ENCODE data around the gene FUBP1.

GRCh38 chr1:77991638-77992037 is 12.8 kb upstream of the FUBP1 start:
- TF ChIP-seq, protein P1, sequence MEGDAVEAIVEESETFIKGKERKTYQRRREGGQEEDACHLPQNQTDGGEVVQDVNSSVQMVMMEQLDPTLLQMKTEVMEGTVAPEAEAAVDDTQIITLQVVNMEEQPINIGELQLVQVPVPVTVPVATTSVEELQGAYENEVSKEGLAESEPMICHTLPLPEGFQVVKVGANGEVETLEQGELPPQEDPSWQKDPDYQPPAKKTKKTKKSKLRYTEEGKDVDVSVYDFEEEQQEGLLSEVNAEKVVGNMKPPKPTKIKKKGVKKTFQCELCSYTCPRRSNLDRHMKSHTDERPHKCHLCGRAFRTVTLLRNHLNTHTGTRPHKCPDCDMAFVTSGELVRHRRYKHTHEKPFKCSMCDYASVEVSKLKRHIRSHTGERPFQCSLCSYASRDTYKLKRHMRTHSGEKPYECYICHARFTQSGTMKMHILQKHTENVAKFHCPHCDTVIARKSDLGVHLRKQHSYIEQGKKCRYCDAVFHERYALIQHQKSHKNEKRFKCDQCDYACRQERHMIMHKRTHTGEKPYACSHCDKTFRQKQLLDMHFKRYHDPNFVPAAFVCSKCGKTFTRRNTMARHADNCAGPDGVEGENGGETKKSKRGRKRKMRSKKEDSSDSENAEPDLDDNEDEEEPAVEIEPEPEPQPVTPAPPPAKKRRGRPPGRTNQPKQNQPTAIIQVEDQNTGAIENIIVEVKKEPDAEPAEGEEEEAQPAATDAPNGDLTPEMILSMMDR (IDR thresholded peaks at IDR 0.05; ENCODE audit: poor library complexity): no peak
- no peak for TF ChIP-seq EZH2phosphoT487 (IDR thresholded peaks at IDR 0.05; ENCODE audit: low read depth, severe bottlenecking, unreplicated experiment)
- TF ChIP-seq EZH2 (IDR thresholded peaks at IDR 0.05; ENCODE audit: borderline replicate concordance): no peak
